Measurements from ENCODE around the gene GPR108. TPM values are rescaled to one million over a fixed set of nuclear protein-coding genes. Genes with fewer than 3 reads are reported as not detected.
A peak's percentile ranks its signal among the peaks of the same experiment; 100 is the strongest.

Gene GPR108
- total RNA-seq, 1 experiment from 2014 or later: 41.8 TPM

GRCh38 chr19:6730941-6731670 lies 6.3 kb downstream of the GPR108 start:
- Histone ChIP-seq H3K9me3 (ENCODE audit: low read length) (no peaks in the 10 kb centered on the region), H3K9me2 (replicated peaks; ENCODE audit: insufficient read depth, low read length) (no peaks in the 10 kb centered on the region), H3K4me2 (ENCODE audit: low read depth, low read length, poor library complexity, severe bottlenecking) (no peak overlapping the region), H3K79me2 (ENCODE audit: low read length) (0 out of 2 replicates have a peak, but pooled peaks cover 3% of the 10 kb centered on the region), H3K4me1 (ENCODE audit: low read length) (peaks cover 18% of the 10 kb centered on the region), H3K27ac (ENCODE audit: low read length) (no peak overlapping the region), H3K4me3 (ENCODE audit: low read length) (no peak overlapping the region), H3K9ac (ENCODE audit: low read length) (no peak overlapping the region), H3K36me3 (ENCODE audit: insufficient read depth, low read length) (no peaks in the 10 kb centered on the region), H4K20me1 (ENCODE audit: insufficient read depth, low read depth, low read length) (0 out of 2 replicates have a peak, but pooled peaks cover 3% of the 10 kb centered on the region), H3K27me3 (ENCODE audit: low read length) (no peaks in the 10 kb centered on the region), H2AFZ (ENCODE audit: low read length) (no peak overlapping the region)
- no peak for DNase-seq

- H3K79me2 ChIP-seq (ENCODE audit: low read length): 0 out of 2 replicates have a peak, but pooled peaks cover under 1% of the 10 kb centered on the region
- no peak overlapping the region for H3K4me3 ChIP-seq (ENCODE audit: low read length)
- H3K4me2 ChIP-seq (ENCODE audit: low read depth, low read length, poor library complexity, severe bottlenecking): no peak overlapping the region
- H3K36me3 ChIP-seq (ENCODE audit: insufficient read depth, low read length): no peaks in the 10 kb centered on the region
- H3K27ac ChIP-seq (ENCODE audit: low read length): no peak overlapping the region
- DNase-seq: peak; percentile 86
- H2AFZ ChIP-seq (ENCODE audit: low read length): no peak overlapping the region
- 0 out of 2 replicates have a peak, but pooled peaks cover 3% of the 10 kb centered on the region for H4K20me1 ChIP-seq (ENCODE audit: insufficient read depth, low read depth, low read length)
- H3K4me1 ChIP-seq (ENCODE audit: low read length): peaks cover 9% of the 10 kb centered on the region
- H3K9ac ChIP-seq (ENCODE audit: low read length): no peak overlapping the region
- H3K9me3 ChIP-seq (ENCODE audit: low read length): no peaks in the 10 kb centered on the region
- H3K9me2 ChIP-seq (replicated peaks; ENCODE audit: insufficient read depth, low read length): no peaks in the 10 kb centered on the region
- no peaks in the 10 kb centered on the region for H3K27me3 ChIP-seq (ENCODE audit: low read length)
Measured at GRCh38 chr19:6730153-6730804, 7.1 kb downstream of the GPR108 start.

- Histone ChIP-seq H3K9ac (ENCODE audit: low read length) (no peak overlapping the region), H3K4me2 (ENCODE audit: low read depth, low read length, poor library complexity, severe bottlenecking) (no peak overlapping the region), H3K36me3 (ENCODE audit: insufficient read depth, low read length) (no peaks in the 10 kb centered on the region), H4K20me1 (ENCODE audit: insufficient read depth, low read depth, low read length) (0 out of 2 replicates have a peak, but pooled peaks cover 3% of the 10 kb centered on the region), H3K4me1 (ENCODE audit: low read length) (peaks cover 8% of the 10 kb centered on the region), H2AFZ (ENCODE audit: low read length) (no peak overlapping the region), H3K27me3 (ENCODE audit: low read length) (no peaks in the 10 kb centered on the region), H3K27ac (ENCODE audit: low read length) (no peak overlapping the region), H3K9me2 (replicated peaks; ENCODE audit: insufficient read depth, low read length) (no peaks in the 10 kb centered on the region), H3K4me3 (ENCODE audit: low read length) (no peak overlapping the region), H3K79me2 (ENCODE audit: low read length) (no peaks in the 10 kb centered on the region), H3K9me3 (ENCODE audit: low read length) (no peaks in the 10 kb centered on the region)
- no peak for DNase-seq
Measured at GRCh38 chr19:6729573-6730152, 7.7 kb downstream of the GPR108 start.

- H3K4me2 ChIP-seq (ENCODE audit: low read depth, low read length, poor library complexity, severe bottlenecking): no peak overlapping the region
- H3K4me3 ChIP-seq (ENCODE audit: low read length): no peak overlapping the region
- no peaks in the 10 kb centered on the region for H3K27me3 ChIP-seq (ENCODE audit: low read length)
- DNase-seq: no peak
- no peaks in the 10 kb centered on the region for H3K9me3 ChIP-seq (ENCODE audit: low read length)
- H3K79me2 ChIP-seq (ENCODE audit: low read length): no peaks in the 10 kb centered on the region
- H3K27ac ChIP-seq (ENCODE audit: low read length): no peak overlapping the region
- H3K9ac ChIP-seq (ENCODE audit: low read length): no peak overlapping the region
- no peak overlapping the region for H2AFZ ChIP-seq (ENCODE audit: low read length)
- peaks cover 8% of the 10 kb centered on the region for H3K4me1 ChIP-seq (ENCODE audit: low read length)
- 0 out of 2 replicates have a peak, but pooled peaks cover 3% of the 10 kb centered on the region for H4K20me1 ChIP-seq (ENCODE audit: insufficient read depth, low read depth, low read length)
- no peaks in the 10 kb centered on the region for H3K36me3 ChIP-seq (ENCODE audit: insufficient read depth, low read length)
- no peaks in the 10 kb centered on the region for H3K9me2 ChIP-seq (replicated peaks; ENCODE audit: insufficient read depth, low read length)
Measured at GRCh38 chr19:6728346-6728745, 9.0 kb downstream of the GPR108 start.

- H3K9ac ChIP-seq (ENCODE audit: low read length): no peak overlapping the region
Measured at GRCh38 chr19:6725513-6726231, 11.7 kb downstream of the GPR108 start.

GRCh38 chr19:6724631-6725492 lies 12.5 kb downstream of the GPR108 start:
- DNase-seq: no peak
- H3K27me3 ChIP-seq (ENCODE audit: low read length): no peaks in the 10 kb centered on the region
- H3K36me3 ChIP-seq (ENCODE audit: insufficient read depth, low read length): no peaks in the 10 kb centered on the region
- H3K9me2 ChIP-seq (replicated peaks; ENCODE audit: insufficient read depth, low read length): no peaks in the 10 kb centered on the region
- H4K20me1 ChIP-seq (ENCODE audit: insufficient read depth, low read depth, low read length): no peaks in the 10 kb centered on the region
- H3K4me1 ChIP-seq (ENCODE audit: low read length): peaks cover 15% of the 10 kb centered on the region
- H3K4me2 ChIP-seq (ENCODE audit: low read depth, low read length, poor library complexity, severe bottlenecking): no peak overlapping the region
- H2AFZ ChIP-seq (ENCODE audit: low read length): no peak overlapping the region
- H3K27ac ChIP-seq (ENCODE audit: low read length): no peak overlapping the region
- no peak overlapping the region for H3K4me3 ChIP-seq (ENCODE audit: low read length)
- H3K79me2 ChIP-seq (ENCODE audit: low read length): no peaks in the 10 kb centered on the region
- H3K9ac ChIP-seq (ENCODE audit: low read length): no peak overlapping the region
- no peaks in the 10 kb centered on the region for H3K9me3 ChIP-seq (ENCODE audit: low read length)

More at GRCh38 chr19:6725513-6726231, 11.7 kb downstream of the GPR108 start:
- H3K79me2 ChIP-seq (ENCODE audit: low read length): no peaks in the 10 kb centered on the region
- peaks cover 15% of the 10 kb centered on the region for H3K4me1 ChIP-seq (ENCODE audit: low read length)
- no peak overlapping the region for H3K4me3 ChIP-seq (ENCODE audit: low read length)
- no peaks in the 10 kb centered on the region for H3K9me3 ChIP-seq (ENCODE audit: low read length)
- DNase-seq: no peak
- H3K36me3 ChIP-seq (ENCODE audit: insufficient read depth, low read length): no peaks in the 10 kb centered on the region
- H4K20me1 ChIP-seq (ENCODE audit: insufficient read depth, low read depth, low read length): 0 out of 2 replicates have a peak, but pooled peaks cover 3% of the 10 kb centered on the region
- no peaks in the 10 kb centered on the region for H3K27me3 ChIP-seq (ENCODE audit: low read length)
- H3K4me2 ChIP-seq (ENCODE audit: low read depth, low read length, poor library complexity, severe bottlenecking): no peak overlapping the region
- no peaks in the 10 kb centered on the region for H3K9me2 ChIP-seq (replicated peaks; ENCODE audit: insufficient read depth, low read length)
- no peak overlapping the region for H2AFZ ChIP-seq (ENCODE audit: low read length)
- no peak overlapping the region for H3K27ac ChIP-seq (ENCODE audit: low read length)

- H3K4me2 ChIP-seq (ENCODE audit: low read depth, low read length, poor library complexity, severe bottlenecking): no peak overlapping the region
- no peak overlapping the region for H3K9ac ChIP-seq (ENCODE audit: low read length)
- no peaks in the 10 kb centered on the region for H3K79me2 ChIP-seq (ENCODE audit: low read length)
- no peak overlapping the region for H3K4me3 ChIP-seq (ENCODE audit: low read length)
- no peaks in the 10 kb centered on the region for H3K9me3 ChIP-seq (ENCODE audit: low read length)
- H3K36me3 ChIP-seq (ENCODE audit: insufficient read depth, low read length): no peaks in the 10 kb centered on the region
- no peak overlapping the region for H2AFZ ChIP-seq (ENCODE audit: low read length)
- no peaks in the 10 kb centered on the region for H3K27me3 ChIP-seq (ENCODE audit: low read length)
- H3K4me1 ChIP-seq (ENCODE audit: low read length): peaks cover 15% of the 10 kb centered on the region
- H3K9me2 ChIP-seq (replicated peaks; ENCODE audit: insufficient read depth, low read length): no peaks in the 10 kb centered on the region
- no peak for DNase-seq
- H3K27ac ChIP-seq (ENCODE audit: low read length): no peak overlapping the region
- H4K20me1 ChIP-seq (ENCODE audit: insufficient read depth, low read depth, low read length): no peaks in the 10 kb centered on the region
Measured at GRCh38 chr19:6723738-6724137, 13.6 kb downstream of the GPR108 start.
